Kidney (tissue), 22 donors: ENCODE measurements around the gene SIMC1. TPM values are rescaled to one million over a fixed set of nuclear protein-coding genes. Genes with fewer than 3 reads are reported as not detected.
"Not testable (repeated sequence)": the region's sequence is repeated elsewhere in the genome, so short reads cannot be mapped to it uniquely, and the experiment has no call there.

Experiments used
- DNase-seq, 5 donors: peaks; one replicate each; pipeline ENCODE4 v3.0.0-alpha.2; 2013 to 2020
- FAIRE-seq: peaks from 2 replicates; lab custom pipeline; 2012; peaks lifted over from hg19 to GRCh38; lab: Jason Lieb, UNC
- H3K27ac ChIP-seq, 2 donors: one replicate each; pipeline ENCODE4 v1.7.0; 2013; ENCODE audit warnings: low read depth in 2 of 2, low read length in 2 of 2, inconsistent platforms in 1 of 2
- H3K27me3 ChIP-seq: one replicate; pipeline ENCODE4 v1.7.1; 2013; ENCODE audit warnings: low read length, inconsistent platforms; ENCODE audit not compliant: control insufficient read depth, insufficient read depth
- H3K36me3 ChIP-seq, 3 donors: one replicate each; pipeline versions ENCODE4 v1.7.0 to v1.7.1; 2013; ENCODE audit warnings: low read length in 3 of 3, control low read depth in 1 of 3, inconsistent platforms in 1 of 3; ENCODE audit not compliant: insufficient read depth in 3 of 3, control insufficient read depth in 2 of 3
- H3K4me1 ChIP-seq, 3 donors: one replicate each; pipeline versions ENCODE4 v1.7.0 to v1.7.1; 2013; ENCODE audit warnings: low read length in 3 of 3, inconsistent platforms in 1 of 3, low read depth in 1 of 3; ENCODE audit not compliant: control insufficient read depth in 2 of 3, insufficient read depth in 2 of 3
- H3K4me3 ChIP-seq, 3 donors: one replicate each; pipeline versions ENCODE4 v1.7.0 to v1.8.1; 2013; ENCODE audit warnings: low read length in 3 of 3, control low read depth in 1 of 3, inconsistent platforms in 1 of 3
- H3K9ac ChIP-seq, 3 donors: one replicate each; pipeline versions ENCODE4 v1.7.0 to v1.7.1; 2013; ENCODE audit warnings: low read length in 3 of 3, control low read depth in 1 of 3, inconsistent platforms in 1 of 3
- H3K9me3 ChIP-seq, 3 donors: one replicate each; pipeline versions ENCODE4 v1.7.0 to v1.7.1; 2013; ENCODE audit warnings: low read length in 3 of 3, control low read depth in 1 of 3, inconsistent platforms in 1 of 3; ENCODE audit not compliant: control insufficient read depth in 2 of 3, insufficient read depth in 1 of 3
- CTCF ChIP-seq: IDR thresholded peaks from 3 replicates; pipeline ENCODE4 v1.5.1; 2012; ENCODE audit warnings: mild to moderate bottlenecking, moderate library complexity, borderline replicate concordance; ENCODE audit not compliant: insufficient read depth; ENCODE audit errors: extremely low read depth
- intact Hi-C: fragments of 100-400 bp; cut with DNase I; formaldehyde crosslinking; loops from one replicate; pipeline ENCODE4 v1.11.1; 2022
- long read RNA-seq, 10 donors: library from polyadenylated mRNA in 1 of 10; unstranded in 1 of 10; transcript quantifications; one replicate each; pipeline ENCODE4 v2.0.0 and lab custom pipeline, GENCODE V29; 2021 to 2026
- polyA plus RNA-seq: library from polyadenylated mRNA; stranded (reverse); fragments of 350-450 nt; fragmentation: Illumina TruSeq; extraction: RNeasy Lipid Tissue Mini Kit (QIAGEN cat#74804); gene quantifications from one replicate; pipeline ENCODE4 v1.2.3, GENCODE V29; 2014; ENCODE audit warnings: low read depth, low replicate concordance; ENCODE audit not compliant: insufficient read depth
- total RNA-seq: library from RNA; stranded (reverse); fragmentation: NEBNext Ultra II Directional; extraction: Animal tissue kit (Norgen Biotek cat#: 25700); gene quantifications from one replicate; pipeline ENCODE4 v1.2.1, GENCODE V29; 2021
- donor health status: control.
- donor health status: control.
- donor health status: control.
- donor health status: control.
- donor health status: control.
- donor health status: DM: yes; HTN: yes; CAD: no.
- donor health status: Normal renal cell carcinoma (clear cell type).

Gene SIMC1
- total RNA-seq (10.0 TPM), polyA plus RNA-seq (4.1 TPM)
- long read RNA-seq, donor 1, partial matches to known transcripts, result 5 of 6 reads
- long read RNA-seq, donor 1, other reads (novel, unspliced or antisense), result 0 of 6 reads
- long read RNA-seq, donor 2, partial matches to known transcripts, result 0 of 1 reads
- long read RNA-seq, donor 2, other reads (novel, unspliced or antisense), result 0 of 1 reads
- long read RNA-seq, donor 3, result 0 reads
- long read RNA-seq, donor 4, partial matches to known transcripts, result 7 of 7 reads
- long read RNA-seq, donor 4, other reads (novel, unspliced or antisense), result 0 of 7 reads
- long read RNA-seq, donor 5, result 0 reads
- long read RNA-seq, donor 6, result 0 reads
- long read RNA-seq, donor 7, partial matches to known transcripts, result 0 of 1 reads
- long read RNA-seq, donor 7, other reads (novel, unspliced or antisense), result 1 of 1 reads
- long read RNA-seq, donor 8, partial matches to known transcripts, result 7 of 8 reads
- long read RNA-seq, donor 8, other reads (novel, unspliced or antisense), result 0 of 8 reads
- long read RNA-seq, donor 9, partial matches to known transcripts, result 0 of 2 reads
- long read RNA-seq, donor 9, other reads (novel, unspliced or antisense), result 0 of 2 reads
- long read RNA-seq, donor 10, result 0 reads

DNA sequence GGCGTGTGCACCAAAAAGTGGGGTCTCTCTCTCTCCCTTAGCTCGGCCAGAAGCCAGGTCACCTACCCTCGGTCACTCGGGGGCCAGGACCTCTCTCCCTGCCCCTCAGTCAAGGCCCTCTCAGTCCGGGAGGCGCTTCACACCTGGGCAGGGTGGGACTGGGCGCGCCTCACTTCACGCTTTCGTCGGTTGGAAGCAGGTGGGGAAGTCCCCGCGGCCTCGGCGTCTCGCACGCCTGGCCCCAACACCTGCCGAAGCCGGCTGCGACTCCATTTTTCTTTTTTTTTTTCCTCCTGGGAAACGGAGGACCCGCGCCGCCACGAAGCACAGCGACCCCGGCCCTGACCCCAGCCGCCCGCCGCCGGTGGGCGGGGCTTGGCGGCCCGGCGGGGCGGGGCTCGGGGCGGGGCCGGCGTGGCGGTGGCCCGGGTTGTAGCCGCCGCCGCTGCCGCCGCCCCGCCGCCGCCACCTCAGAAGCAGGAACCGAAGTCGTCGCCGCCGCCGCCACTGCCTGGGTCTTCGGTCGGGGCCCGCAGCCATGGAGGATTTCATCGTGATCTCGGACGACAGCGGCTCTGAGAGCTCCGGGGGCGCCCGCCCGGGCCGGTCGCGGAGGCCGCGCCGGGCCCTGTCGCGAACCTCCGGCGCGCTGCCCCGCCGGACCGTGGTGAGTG lies at the start of gene SIMC1:
SIMC1 (plus strand) TSS at position 454 of the 674 bp plus-strand sequence; CDS start at position 539, 85 bp downstream.
- H3K27ac ChIP-seq, H3K27me3 ChIP-seq, H3K9me3 ChIP-seq, intact Hi-C loops, H3K9ac ChIP-seq, H3K36me3 ChIP-seq, H3K4me1 ChIP-seq, FAIRE-seq, H3K4me3 ChIP-seq: not testable (repeated sequence)
- peak; percentile 48 to 77 (median 66) for DNase-seq

- Histone ChIP-seq H3K9me3 (no peaks in the 10 kb centered on the region), H3K27me3 (no peaks in the 10 kb centered on the region), H3K4me3 (no peak overlapping the region), H3K36me3 (no peaks in the 10 kb centered on the region), H3K9ac (no peak overlapping the region), H3K27ac (no peak overlapping the region), H3K4me1 (no peaks in the 10 kb centered on the region)
- intact Hi-C loops, result no loop called here
- no peak for TF ChIP-seq CTCF
- FAIRE-seq, result no peak
- DNase-seq, result peak in 1 of 5 donors; percentile 32
Observed at GRCh38 chr5:176188506-176189193, 49.6 kb upstream of the SIMC1 start.

DNA sequence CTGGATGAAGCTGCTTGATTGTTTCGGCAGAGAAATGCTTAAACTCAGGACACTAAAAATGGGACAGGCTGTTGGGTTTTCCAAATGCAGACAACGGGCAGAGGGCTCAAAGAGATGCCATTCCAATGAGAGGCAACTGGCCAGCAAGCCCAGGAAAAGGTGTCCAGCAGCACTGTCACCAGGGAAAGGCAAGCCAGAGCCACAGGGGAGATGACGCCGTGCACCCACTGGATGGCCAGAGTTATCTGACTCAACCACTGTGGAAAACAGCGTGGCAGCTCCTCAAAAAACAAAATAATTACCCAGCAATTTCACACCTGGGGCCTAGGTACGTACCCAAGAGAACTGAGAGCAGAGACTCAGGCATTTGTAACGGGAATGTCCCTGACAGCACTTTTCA lies 48.4 kb upstream of the SIMC1 start:
- DNase-seq, result no peak
- no peak for FAIRE-seq
- TF ChIP-seq CTCF, result no peak

More for the DNA sequence above, 48.4 kb upstream of the SIMC1 start:
- no peak overlapping the region for H3K9ac ChIP-seq
- no peaks in the 10 kb centered on the region for H3K36me3 ChIP-seq
- no peaks in the 10 kb centered on the region for H3K4me1 ChIP-seq
- no peaks in the 10 kb centered on the region for H3K27me3 ChIP-seq
- intact Hi-C loops, result no loop called here
- no peak overlapping the region for H3K4me3 ChIP-seq
- H3K9me3 ChIP-seq, result no peaks in the 10 kb centered on the region
- no peak overlapping the region for H3K27ac ChIP-seq
